Measurements from ENCODE around the gene TTLL11. TPM values are rescaled to one million over a fixed set of nuclear protein-coding genes. Genes with fewer than 3 reads are reported as not detected.
"Not testable (repeated sequence)": the region's sequence is repeated elsewhere in the genome, so short reads cannot be mapped to it uniquely, and the experiment has no call there.

The TTLL11 gene
- total RNA-seq, 1 donor from 2014 or later, result 5.8 TPM

DNA sequence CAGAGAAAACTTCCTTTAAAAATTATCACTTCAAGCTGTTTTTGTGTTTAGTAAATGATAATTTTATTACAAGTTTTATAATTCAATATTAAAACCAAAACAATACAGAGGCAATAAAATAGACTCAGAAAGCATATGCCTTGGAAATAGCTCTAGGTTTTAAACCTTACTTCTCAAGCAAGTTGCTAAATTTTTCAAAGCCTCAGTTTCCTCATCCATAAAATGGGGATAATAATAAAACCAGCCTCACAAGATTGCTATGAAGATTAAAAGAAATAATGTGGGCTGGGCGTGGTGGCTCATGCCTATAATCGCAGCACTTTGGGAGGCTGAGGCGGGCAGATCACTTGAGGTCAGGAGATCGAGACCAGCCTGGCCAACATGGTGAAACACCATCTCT, 62.8 kb downstream of the TTLL11 start:
- no peak for DNase-seq
- intact Hi-C loops (cut with micrococcal nuclease), result no loop called here
- no peak for ATAC-seq

DNA sequence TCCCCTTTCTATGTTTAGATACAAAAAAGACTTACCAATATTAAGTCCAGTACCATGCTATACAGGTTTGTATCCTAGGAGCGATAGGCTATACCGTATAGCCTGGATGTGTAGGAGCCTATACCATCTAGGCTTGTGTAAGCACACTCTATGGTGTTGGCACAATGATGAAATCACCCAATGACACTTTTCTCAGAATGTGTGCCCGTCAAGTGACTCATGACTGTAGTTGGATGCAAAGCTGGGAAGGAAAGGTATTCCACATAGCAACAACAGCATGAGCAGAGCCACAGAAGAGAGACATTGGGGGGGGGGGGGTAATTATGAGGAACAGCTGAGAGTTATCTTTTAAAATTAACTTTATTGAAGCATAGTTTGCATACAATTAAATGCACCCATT, 63.2 kb downstream of the TTLL11 start:
- no peak for DNase-seq
- intact Hi-C loops (cut with micrococcal nuclease), result no loop called here
- ATAC-seq, result no peak

DNA sequence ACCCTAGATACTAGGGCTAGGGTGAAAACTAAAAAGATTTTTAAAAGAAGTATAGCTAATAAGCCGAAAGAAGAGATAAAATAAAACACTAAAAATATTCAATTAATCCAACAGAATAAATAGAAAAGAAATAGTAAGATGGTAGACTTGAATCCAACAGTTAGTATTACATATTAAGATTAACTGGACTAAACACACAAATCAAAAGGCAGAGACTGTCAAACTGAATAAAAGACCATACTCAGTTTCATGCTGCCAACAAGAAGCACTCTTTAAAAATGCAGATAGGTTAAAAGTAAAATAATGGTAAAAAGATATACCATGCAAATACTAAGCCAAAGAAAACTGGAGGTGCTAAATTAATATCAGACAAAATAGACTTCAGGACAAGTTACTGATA, 65.0 kb downstream of the TTLL11 start:
- no peak for ATAC-seq
- intact Hi-C loops (cut with micrococcal nuclease), result no loop called here
- DNase-seq, result no peak

DNA sequence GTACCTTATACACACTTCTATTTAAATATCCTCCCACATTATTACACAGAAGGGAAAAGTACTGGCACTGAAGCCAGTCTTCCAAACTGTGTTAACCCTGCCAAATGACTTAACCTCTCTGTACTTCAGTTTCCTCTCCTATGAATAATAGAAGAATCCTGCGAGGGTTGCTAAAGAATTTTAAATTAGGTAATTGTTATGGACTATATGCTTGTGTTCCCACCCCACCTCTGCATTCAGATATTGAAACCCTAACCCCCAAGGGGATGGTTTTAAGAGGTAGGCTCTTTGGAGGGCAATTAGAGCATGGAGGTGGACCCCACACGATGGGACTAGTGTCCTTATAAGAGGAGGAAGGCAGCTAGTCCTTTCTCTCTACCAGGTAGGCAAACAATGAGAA, 72.7 kb downstream of the TTLL11 start:
- ATAC-seq (no peak), DNase-seq (no peak)
- intact Hi-C loops (cut with micrococcal nuclease), result no loop called here

DNA sequence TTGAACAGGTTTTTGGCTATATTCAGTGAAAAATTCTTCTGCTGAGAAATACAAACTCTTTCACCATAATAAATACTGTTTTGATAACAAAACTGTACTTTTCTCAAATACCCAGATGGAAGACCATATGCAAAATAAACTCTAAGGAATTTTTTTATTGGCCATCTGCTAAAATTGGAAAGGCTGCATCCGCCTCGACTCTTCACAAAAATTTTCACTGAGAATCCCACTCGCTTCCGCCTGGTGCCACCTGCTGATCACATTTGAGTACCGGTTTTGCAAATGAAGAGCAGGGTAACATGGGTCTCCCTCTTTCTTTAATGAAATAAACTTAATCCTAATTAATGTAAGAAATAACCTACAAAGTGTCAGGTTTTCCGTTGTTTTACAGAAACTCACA, 76.4 kb downstream of the TTLL11 start:
- intact Hi-C loops (cut with micrococcal nuclease), result no loop called here
- ATAC-seq, result peak; percentile 34
- no peak for DNase-seq

DNA sequence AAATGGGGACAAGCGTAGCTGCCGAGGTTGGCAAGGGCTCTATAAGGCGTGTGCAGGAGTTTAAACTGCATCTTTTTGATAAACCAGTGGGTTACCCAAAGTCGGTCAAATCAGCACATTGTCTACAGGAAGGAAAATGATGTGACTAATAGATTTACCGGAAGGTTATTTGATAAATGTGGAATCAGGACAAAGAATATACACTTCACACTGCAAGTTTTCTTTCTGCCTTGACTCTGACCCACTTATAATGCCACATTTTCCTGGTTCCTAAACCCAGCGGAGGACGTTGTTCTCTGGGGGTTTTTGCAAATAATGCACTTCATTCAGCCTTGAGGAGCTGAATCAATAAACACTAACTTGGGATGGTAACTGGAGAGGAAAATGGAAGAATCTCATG, 76.8 kb downstream of the TTLL11 start:
- no peak for ATAC-seq
- intact Hi-C loops (cut with micrococcal nuclease), result no loop called here
- DNase-seq, result no peak

DNA sequence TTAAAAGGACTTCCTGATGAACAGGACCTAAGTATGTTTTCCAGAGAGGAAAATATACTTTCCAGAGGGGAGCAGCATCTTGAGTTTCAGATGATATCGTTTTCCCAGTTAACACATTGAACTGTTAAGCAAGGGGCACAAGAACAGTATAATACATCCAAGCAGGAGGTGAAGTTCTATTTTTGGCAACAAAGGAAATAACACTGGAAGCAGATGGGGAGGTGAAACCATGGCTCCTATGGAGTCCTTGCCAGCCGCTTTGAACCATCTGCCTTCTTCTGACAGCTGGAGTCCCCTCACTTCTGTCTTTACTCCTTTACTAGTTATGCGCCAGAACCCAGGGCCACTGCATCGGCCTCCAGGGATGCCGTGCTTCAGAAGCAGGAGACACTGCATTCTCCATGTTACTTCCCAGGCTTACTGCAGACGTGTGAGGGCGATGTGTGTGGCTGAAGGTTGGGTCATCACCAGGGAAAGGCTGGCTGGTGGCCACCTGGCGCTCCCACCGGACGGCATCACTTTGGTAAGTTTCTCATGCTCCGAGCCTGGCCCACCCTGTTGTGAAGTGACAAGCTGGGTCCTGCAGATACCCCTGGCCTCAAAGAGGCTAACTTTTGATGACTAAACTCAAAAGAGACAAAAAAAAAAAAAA, 77.8 kb downstream of the TTLL11 start:
- ATAC-seq, result peak; percentile 52
- no peak for DNase-seq
- intact Hi-C loops (cut with micrococcal nuclease), result no loop called here

DNA sequence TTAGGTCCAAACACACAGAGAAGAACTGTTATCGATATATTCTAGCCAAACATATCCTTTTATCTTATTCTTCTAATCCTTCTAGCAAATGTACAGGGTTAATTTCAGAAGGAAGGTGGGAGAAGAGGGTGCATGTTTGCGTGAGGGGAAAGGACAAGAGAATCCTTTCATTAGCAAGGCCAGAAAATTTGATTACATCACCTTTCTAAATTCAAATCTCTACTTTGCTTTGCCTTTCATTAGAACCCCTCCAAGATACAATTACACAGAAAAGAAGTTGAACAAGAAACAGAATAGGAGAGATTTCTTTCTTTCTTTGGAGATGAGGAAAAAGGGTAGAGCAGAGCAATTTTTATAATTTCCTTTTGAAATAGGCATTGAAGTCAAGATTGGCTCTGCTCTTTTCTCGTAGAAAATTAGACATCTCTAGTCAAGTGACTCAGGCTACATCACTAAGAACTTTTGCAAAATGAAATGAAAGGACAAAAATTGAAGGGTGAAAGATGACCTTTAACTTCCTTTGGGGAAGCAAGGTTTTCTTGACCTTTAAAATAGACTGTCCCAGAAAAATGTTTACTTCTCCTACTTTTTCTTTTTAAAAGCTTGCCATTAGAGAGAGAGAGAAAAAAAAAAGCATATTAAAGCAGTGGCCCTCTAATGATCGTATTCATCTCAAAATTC, 81.2 kb downstream of the TTLL11 start:
- ATAC-seq (no peak), DNase-seq (no peak)
- intact Hi-C loops (cut with micrococcal nuclease), result no loop called here

DNA sequence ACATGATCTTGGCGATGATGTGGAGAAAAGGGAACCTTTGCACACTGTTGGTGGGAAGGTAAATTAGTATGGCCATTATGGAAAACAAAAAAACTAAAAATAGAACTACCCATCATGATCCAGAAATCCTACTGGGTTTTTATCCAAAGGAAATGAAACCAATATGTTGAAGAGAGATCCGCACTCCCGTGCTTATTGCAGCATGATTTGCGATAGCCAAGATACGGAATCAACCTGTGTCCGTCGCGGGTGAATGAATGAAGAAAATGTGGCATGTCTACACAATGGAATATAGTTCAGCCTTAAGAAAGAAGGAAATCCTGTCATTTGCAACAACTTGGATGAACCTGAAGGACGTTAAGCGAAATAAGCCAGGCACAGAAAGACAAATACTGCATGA, 84.5 kb downstream of the TTLL11 start:
- no peak for ATAC-seq
- intact Hi-C loops (cut with micrococcal nuclease), result no loop called here
- DNase-seq, result no peak

DNA sequence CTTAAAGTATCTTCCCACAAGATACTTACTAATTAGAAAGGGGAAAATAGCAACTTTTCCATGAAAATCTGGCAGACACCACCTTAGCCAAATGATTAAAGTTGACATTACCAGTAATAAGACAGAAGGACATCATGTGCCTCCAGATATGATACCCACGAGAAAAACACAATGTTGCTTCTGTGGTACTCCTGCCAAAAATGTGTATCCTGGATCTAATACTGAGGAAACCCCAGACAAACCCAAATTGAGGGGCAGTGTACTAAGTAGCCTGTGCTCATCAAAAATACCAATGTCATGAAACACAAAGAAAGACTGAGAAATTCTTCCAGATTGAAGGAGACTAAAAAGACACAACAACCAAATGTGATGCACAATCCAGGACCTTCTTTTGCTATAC, 85.3 kb downstream of the TTLL11 start:
- ATAC-seq (no peak), DNase-seq (no peak)
- intact Hi-C loops (cut with micrococcal nuclease), result no loop called here

DNA sequence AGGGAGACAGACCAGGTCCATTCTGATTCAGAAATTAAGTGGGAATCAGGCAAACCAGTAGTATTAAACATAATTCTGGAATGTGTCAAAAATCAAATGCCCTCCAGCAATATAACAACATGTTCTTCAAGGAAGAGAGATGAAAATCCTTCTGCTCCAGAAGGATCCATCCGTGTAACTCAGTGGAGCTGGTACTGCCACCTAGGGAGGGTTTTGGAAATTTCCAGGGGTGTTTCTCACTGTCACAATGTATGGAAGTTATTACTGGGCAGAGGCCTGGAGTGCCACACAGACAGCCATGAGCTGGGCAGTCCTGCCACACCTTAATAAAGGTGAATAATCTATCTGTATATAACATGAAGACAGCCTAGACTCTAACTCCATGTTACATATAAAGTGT, 87.5 kb downstream of the TTLL11 start:
- DNase-seq (no peak), ATAC-seq (no peak)
- intact Hi-C loops (cut with micrococcal nuclease), result no loop called here

DNA sequence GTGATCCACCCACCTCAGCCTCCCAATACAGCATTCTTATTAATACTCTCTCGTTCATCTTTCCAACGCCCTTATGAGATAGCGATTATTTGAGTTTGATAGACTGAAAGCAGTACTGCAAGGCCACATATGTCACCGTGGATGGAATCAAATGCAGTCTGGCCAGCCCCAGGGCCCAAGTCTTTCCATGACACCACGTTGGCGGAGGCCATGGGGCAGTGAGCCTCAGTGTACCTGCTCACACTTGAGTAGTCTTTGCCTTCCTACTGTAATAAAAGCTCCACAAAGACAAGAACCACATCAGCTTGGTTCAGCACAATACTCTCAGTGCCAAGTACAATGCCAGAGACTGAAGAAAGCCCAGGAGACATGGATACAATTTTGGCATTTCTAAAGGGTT, 88.5 kb downstream of the TTLL11 start:
- no peak for ATAC-seq
- DNase-seq, result no peak
- intact Hi-C loops (cut with micrococcal nuclease), result no loop called here

DNA sequence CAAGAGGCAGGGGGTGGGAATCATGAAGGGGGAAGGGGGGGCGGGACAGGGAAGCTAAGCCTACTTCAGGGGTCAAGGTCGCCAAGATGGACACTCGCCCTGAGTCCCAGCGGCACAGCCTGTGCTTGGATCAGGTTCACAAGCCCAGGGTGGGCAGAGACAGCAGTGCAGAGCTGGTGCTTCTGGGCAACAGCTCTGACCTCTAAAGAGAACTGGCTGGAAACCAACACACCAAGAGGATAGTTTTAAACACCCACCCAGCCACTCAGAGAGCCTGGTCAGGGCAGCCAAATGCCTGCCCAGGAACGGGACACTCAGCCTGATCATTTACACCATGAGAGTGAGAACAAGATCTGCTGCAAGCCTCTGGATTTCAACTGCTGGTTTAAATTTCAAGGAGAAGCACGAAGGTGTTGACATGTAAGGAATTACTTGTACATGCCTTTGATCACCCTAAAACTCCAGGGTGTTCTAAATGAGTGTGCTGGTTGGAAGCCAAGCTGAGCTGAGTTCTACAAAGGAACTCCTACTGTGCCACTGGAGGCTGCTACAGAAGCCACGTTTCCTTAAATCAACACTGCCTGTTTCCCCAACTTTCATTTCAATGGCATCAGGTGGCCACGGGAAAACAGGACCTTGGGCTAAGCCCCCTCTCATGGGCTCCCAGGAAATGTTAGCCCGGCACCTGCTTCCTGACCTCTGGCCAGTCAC, 91.5 kb downstream of the TTLL11 start:
- DNase-seq (peak; percentile 76), ATAC-seq (peak; percentile 91)
- intact Hi-C loops (cut with micrococcal nuclease), result no loop called here

DNA sequence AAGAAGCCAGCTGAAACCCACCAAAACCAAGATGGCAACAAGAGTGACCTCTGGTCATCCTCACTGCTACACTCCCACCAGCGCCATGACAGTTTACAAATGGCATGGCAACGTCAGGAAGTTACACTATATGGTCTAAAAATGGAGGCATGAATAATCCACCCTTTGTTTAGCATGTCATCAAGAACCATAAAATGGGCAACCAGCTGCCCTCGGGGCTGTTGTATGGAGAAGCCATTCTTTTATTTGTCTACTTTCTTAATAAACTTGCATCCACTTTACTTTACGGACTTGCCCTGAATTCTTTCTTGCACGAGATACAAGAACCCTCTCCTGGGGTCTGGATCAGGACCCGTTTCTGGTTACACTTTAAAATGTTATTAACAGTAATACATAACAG, 92.6 kb downstream of the TTLL11 start:
- intact Hi-C loops (cut with micrococcal nuclease); DNase-seq; ATAC-seq: not testable (repeated sequence)

DNA sequence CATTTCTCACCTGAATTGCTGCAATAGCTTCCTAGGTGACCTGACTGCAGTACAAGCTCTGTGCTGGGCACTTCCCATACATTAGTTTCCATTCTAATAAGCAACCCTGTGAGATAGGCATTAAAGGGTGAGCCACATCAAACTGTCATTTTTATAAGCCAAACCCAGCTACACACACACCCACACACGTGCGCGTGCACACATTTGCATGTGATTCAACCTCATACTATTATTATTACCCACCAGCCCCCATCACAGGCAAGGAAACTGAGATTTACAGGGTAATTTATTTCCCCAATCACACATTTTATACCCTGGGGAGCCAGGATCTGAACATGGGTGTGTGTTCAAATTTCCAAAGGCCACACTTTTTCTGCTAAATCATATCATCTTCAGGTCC, 93.6 kb downstream of the TTLL11 start:
- ATAC-seq (no peak), DNase-seq (no peak)
- intact Hi-C loops (cut with micrococcal nuclease), result loop anchor here (10.0 kb wide), 2 partner anchors 315 to 455 kb away; no protein-coding TSS in a partner anchor

DNA sequence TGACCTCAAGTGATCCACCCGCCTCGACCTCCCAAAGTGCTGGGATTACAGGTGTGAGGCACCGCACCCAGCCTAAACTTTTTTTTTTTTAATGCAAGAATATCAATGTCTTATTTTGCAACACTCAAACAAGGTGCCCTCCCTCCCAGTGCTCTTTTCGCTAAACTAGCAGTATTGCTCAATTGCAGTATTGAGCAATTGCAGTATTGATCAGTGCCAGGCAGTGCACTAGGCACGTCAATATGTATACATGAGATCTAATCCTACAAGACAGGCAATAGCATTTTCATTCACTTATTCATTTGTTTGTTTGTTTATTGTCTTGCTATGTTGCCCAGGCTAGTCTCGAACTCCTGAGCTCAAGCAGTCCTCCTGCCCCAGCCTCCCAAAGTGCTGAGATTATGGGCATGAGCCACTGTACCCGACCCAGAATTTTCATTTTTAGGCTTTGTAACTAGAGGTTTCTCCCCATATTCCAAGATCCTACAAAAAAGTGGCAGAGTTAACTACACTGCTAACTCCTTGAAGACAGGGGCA, 94.5 kb downstream of the TTLL11 start:
- intact Hi-C loops (cut with micrococcal nuclease), result loop anchor here (10.0 kb wide), 2 partner anchors 314 to 454 kb away; no protein-coding TSS in a partner anchor
- DNase-seq, result no peak
- no peak for ATAC-seq

DNA sequence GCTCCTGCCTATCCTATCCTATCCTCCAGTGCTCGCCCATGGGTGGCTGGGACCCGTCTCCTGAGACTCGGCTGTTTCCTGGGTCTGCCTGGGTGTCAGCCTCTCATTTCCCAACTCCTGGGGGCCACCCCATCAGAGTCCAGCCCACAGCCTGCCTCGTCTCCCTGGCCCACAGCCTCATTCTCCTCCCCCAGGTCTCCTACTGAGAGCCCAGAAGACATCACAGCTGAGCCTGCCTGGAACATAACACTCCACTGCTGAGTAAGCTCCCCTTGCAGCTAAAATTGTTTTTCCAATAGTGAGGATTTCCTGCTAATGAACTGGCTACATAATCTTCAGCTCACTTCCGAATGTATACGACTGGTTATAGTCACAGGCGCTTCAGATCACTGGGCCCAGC, 95.3 kb downstream of the TTLL11 start:
- ATAC-seq, result no peak
- no peak for DNase-seq
- intact Hi-C loops (cut with micrococcal nuclease), result loop anchor here (10.0 kb wide), 2 partner anchors 313 to 453 kb away; no protein-coding TSS in a partner anchor

DNA sequence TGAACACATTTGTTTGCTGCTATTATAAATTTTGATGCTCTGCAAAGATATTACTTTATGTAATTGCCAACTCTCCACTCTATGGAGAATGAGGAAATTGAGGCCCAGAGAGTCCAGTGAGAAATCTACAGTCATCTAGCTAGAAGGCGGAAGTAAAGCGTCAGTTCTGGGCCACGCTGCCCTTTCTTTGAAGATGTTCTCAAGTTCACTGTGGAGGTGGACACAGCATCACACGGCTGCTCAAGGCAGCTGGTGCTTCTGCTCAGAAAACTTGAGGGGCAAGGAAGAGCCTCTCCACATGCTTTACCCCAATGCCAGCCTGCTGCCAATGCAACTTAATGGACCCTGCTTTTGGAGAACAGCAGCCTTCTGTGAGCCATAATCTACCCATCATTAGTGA, 96.3 kb downstream of the TTLL11 start:
- DNase-seq (no peak), ATAC-seq (no peak)
- intact Hi-C loops (cut with micrococcal nuclease), result loop anchor here (10.0 kb wide), 2 partner anchors 312 to 452 kb away; no protein-coding TSS in a partner anchor

DNA sequence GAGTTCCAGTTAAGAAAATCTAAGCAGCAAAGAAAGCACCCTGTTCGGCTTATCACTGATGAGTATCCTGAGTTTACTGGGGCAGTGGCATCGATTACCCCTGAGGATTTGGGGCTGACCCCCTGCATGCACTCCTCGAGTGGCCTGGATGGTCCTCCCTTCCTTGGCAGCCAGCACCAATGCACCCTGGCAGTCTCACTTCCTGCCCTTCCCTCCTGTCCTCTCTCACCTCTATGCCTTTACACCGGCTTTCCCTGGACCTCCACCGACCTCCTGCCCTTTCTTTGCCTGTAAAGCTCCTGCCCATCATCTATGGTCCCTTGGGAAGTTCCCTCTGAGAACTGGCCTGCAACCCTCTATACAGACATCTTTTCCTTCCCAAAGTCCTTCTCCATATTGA, 97.1 kb downstream of the TTLL11 start:
- intact Hi-C loops (cut with micrococcal nuclease), result loop anchor here (10.0 kb wide), 2 partner anchors 311 to 451 kb away; no protein-coding TSS in a partner anchor
- DNase-seq, result no peak
- no peak for ATAC-seq
